IMR-90 (cell line): ENCODE results near the gene DBP.

Experiments used
- MAFK ChIP-seq: IDR thresholded peaks from 2 replicates; pipeline ENCODE4 v1.6.1; 2012; ENCODE audit warnings: low read depth, low read length, improper control_type of control experiment
- MAZ ChIP-seq: IDR thresholded peaks from 2 replicates; pipeline ENCODE4 v1.6.1; 2012; ENCODE audit warnings: low read depth, mild to moderate bottlenecking, low read length, improper control_type of control experiment, moderate library complexity, borderline replicate concordance
- RAD21 ChIP-seq: IDR thresholded peaks from 2 replicates; pipeline ENCODE4 v1.6.1; 2012; ENCODE audit warnings: low read length, improper control_type of control experiment
- TF ChIP-seq, protein P1 (sequence below): conservative IDR thresholded peaks from 2 replicates; pipeline ENCODE4 v1.5.1; 2012; ENCODE audit warnings: mild to moderate bottlenecking, low read depth, low read length, improper control_type of control experiment

DNA sequence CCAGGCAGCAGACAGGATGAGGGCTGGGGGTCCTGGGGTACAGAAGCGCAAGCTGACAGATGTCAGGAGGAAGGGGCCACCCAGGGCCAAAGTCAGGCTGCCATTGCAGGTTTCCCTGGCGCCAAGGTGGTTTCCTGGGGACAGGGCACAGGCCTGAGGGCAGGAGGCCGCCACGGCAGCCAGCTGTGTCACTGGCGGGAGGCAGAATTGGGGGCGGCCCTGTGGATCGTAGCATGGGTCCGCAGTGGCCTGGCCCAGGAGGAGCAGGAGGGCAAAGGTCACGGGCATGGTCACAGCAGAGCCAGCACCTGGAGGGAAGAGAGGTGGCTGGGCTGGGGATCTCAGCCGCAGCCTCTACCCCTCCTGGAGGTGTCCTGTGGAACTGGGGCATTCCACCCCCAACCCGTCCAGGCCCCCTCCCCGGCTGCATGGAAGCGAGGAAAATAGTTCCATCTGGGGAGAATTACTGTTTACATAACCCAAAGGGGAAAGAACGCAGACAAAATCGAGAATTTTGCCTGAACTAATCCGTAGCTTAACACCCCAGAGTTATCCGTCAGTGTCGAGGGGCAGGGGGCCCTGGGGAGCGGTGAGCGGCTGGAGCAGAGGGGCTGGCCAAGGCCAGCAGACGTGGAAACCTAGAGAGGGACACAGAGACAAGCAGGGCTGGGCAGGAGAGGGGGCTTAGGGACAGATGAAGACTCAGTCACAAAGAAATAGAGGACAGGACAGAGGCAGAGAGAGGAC, 33.7 kb upstream of the DBP start:
- TF ChIP-seq MAZ, result no peak
- TF ChIP-seq RAD21, result no peak
- no peak for TF ChIP-seq MAFK
- TF ChIP-seq, protein P1, sequence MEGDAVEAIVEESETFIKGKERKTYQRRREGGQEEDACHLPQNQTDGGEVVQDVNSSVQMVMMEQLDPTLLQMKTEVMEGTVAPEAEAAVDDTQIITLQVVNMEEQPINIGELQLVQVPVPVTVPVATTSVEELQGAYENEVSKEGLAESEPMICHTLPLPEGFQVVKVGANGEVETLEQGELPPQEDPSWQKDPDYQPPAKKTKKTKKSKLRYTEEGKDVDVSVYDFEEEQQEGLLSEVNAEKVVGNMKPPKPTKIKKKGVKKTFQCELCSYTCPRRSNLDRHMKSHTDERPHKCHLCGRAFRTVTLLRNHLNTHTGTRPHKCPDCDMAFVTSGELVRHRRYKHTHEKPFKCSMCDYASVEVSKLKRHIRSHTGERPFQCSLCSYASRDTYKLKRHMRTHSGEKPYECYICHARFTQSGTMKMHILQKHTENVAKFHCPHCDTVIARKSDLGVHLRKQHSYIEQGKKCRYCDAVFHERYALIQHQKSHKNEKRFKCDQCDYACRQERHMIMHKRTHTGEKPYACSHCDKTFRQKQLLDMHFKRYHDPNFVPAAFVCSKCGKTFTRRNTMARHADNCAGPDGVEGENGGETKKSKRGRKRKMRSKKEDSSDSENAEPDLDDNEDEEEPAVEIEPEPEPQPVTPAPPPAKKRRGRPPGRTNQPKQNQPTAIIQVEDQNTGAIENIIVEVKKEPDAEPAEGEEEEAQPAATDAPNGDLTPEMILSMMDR, result no peak
